NT2/D1 (cell line): ENCODE measurements around the gene NAT16.

Experiments used
- SUZ12 ChIP-seq: IDR thresholded peaks from 2 replicates; pipeline ENCODE4 v1.6.1; 2011; ENCODE audit not compliant: insufficient read length, insufficient read depth; ENCODE audit errors: extremely low read depth
- ZNF274 ChIP-seq: IDR thresholded peaks from 2 replicates; pipeline ENCODE4 v1.6.1; 2011; ENCODE audit warnings: mild to moderate bottlenecking, low read depth, low read length

DNA sequence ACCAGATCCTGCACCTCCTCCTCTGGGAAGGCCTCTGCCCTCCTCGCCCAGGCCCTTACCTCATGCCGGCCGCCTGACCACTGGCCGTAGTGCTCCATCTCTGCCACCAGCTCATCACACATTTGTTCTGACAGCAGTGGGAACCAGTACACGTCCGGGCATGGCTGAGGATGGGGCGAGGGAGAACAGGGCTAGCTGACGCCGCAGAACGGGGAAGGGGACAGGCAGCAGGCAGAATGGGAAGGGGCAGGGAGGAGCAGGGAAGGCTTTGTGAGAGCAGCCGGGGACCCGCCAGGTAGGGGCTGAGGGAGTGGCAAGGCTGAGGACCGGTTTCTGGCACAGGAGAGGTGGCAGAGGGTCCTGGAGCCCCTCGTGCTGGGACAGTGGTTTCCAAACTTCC lies 28.7 kb upstream of the NAT16 start:
- TF ChIP-seq ZNF274 (no peak), SUZ12 (no peak)
